RPMI8226 (cell line): ENCODE measurements around the gene PEX5L.
"Not testable (repeated sequence)": the region's sequence is repeated elsewhere in the genome, so short reads cannot be mapped to it uniquely, and the experiment has no call there.

Experiments used
- DNase-seq: peaks from one replicate; pipeline ENCODE4 v3.0.0-alpha.2; 2015

The PEX5L gene

DNA sequence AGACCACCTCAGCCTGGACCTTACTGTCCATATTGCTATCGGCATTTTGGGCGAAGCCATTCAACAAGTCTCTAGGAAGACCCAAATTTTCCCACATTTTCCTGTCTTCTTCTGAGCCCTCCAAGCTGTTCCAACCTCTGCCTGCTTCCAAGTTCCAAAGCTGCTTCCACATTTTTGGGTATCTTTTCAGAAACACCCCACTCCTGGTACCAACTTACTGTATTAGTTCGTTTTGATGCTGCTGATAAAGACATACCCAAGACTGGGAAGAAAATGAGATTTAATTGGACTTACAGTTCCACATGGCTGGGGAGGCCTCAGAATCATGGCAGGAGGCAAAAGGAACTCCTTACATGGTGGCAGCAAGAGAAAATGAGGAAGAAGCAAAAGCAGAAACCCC, 28.4 kb downstream of the PEX5L start:
- not testable (repeated sequence) for DNase-seq

DNA sequence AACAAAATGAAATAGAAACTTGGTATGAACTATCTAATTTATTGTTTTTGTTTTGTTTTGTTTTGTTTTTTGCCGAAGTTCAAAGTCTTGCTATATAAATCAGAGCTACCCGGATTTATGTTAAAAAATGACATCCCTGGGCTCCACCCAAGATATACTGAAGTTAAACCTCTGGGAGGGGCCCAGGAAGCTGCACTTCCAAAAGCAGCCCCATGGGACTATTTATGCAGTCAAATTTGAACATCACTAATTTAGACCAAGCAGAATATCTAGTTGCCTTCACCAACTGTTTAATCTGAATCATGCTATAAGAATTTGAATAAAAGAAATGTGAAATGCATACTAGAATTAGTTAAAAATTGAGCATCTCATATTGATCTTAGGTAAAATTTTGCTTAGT, 32.2 kb downstream of the PEX5L start:
- no peak for DNase-seq

DNA sequence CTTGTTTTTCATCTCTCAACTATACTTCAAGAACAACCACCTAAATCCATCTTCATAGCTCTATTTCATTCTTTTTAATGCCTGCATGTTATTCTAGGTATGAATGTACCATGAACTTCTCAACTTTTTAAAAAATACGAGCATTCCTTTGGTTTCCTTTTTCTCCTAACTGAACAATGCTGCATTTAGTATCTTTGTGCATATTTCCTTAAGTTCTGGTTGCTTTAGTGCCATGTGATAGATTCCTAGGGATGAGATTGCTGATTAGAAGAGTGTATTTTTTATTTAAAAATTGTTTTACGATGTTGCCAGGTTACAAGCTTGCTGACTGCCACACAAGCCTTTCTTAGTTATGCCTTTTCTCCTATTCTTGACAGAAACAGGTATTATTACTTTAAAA, 34.7 kb downstream of the PEX5L start:
- no peak for DNase-seq

DNA sequence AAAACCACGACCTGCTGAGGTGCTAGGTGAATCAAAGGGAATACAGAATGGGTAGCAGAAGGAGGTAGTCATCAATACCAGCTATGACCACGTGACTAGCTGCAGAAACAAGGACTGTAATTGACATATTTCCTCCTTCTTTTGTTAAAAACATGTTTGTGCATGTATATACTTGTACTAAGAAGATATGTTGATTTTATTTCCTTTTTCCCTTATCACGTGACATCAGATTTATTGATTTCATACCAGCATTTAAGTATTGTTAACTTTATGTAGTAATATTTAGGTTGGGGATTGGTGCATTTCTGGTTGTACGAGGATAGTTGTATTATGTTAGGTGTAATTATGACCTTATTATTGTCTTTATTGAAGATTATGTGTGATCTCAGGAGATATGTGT, 36.2 kb downstream of the PEX5L start:
- no peak for DNase-seq

- DNase-seq: no peak
Measured at GRCh38 chr3:179995406-179995805, 41.3 kb downstream of the PEX5L start.

- DNase-seq: no peak
Measured at GRCh38 chr3:179991883-179992282, 44.9 kb downstream of the PEX5L start.

GRCh38 chr3:179991104-179991503, 45.6 kb downstream of the PEX5L start:
- no peak for DNase-seq

DNA sequence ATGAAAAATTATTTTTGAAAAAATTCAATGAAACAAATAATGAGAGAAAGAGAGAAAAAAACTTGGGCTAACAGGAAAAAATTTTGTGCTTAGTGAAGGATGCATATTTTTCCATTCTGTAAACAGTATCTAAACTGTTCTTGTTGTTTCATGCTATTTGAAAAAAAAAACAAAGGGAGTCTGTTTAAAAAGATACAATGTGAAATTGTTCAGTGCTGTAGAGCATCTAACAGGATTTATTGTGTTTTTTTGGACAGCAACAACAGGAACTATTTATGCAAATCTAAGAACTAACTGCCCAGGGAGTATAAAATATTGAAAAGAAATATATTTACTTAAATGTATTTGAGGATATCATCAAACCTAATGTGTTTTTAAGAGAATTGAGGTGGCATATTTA, 55.1 kb downstream of the PEX5L start:
- no peak for DNase-seq

- DNase-seq: no peak
Measured at GRCh38 chr3:179977356-179977755, 59.4 kb downstream of the PEX5L start.

GRCh38 chr3:179973931-179974361, 62.8 kb downstream of the PEX5L start:
- peak; percentile 89 for DNase-seq

- DNase-seq: peak; percentile 38
Measured at GRCh38 chr3:179972881-179973423, 63.8 kb downstream of the PEX5L start.

DNA sequence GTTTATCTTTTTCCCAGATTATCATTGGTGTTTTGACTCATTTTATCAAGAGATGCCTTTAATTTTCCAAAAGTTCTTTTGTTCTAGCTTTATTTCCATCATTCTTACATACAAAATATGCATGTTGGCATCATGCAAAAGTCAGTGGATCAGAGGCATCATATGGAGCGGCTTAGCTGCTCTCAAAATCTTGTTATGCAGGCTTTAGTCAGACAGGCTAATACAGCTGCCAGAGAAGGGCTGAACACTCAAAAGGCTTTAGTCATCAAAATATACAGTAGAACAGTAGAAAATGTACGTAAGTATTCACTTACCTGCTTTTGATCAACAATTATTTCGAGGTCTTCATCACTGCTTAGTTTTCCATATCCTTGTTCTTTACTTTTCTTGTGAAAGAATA, 65.5 kb downstream of the PEX5L start:
- DNase-seq: peak; percentile 83

DNA sequence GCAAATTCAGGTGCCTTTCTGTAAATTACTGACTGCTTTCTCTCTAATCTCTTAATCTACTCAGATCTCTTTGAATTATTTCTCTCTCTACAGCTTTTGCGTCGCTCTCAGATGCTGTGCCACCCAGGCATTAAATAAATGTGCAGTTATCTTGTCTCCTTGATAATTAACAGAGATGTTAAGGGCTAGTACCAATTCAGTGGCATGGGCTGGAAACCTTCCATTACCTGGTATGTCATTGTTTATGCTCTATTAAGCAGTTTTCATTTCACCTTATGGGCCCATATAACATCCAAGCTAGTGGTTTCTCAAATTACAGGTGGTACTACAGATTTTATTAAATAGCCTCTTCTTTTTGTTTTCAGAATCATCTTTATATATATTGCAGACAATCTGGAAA, 66.0 kb downstream of the PEX5L start:
- DNase-seq: peak; percentile 67

DNA sequence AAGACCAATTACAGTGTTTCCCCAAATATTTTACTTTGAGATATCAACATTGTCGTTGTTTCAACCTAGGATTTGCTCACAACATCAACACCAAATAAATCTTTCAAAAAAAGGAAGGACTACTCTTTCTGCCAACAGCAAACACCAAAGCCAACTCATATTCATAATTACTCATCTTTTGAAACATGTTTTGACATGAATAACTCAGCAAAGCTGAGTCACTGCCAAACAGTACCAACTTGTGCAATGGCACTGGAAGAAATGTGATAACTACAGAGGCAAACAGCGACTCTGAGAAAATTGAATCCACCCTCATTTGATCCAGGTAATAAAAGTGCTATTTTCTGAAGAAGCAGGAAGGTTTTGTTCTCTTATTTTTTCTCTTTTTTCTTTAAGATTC, 67.2 kb downstream of the PEX5L start:
- DNase-seq: peak; percentile 68

DNA sequence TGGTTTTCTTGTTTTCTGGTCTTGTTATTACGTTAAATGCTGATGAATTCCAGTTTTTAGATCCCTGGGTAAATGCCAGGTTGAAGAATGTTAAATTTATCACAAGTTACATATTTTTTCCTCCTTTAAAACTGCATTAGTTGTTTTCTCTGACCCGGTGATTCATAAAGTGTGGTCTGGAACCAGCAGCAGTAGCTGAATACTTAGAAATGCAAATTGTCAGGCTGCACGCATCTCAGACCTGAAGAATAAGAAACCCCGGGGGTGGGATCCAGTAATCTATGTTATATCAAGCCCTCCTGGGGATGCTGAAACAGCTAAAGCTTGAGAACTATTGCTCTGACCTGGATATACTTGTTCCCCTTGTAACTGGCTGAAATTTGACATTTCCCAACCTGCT, 69.1 kb downstream of the PEX5L start:
- DNase-seq: peak; percentile 77

DNA sequence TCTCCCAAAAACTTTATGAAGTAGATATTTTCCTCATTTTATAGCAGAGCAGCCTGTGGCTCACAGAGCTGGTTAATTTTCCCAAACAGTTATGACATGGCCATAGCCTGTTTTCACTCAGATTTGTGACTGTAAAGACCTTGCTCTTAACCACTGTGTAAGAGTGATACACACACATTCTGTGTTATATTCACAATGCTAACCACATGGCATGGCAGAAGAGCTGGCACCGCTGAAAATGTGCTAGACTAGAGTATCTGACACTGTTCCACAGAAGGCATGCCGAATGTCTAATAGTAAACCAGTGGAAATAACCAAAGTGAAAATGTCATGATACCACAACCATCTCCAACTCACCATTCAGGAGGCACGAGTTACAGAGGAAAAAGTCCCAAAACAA, 71.8 kb downstream of the PEX5L start:
- no peak for DNase-seq

DNA sequence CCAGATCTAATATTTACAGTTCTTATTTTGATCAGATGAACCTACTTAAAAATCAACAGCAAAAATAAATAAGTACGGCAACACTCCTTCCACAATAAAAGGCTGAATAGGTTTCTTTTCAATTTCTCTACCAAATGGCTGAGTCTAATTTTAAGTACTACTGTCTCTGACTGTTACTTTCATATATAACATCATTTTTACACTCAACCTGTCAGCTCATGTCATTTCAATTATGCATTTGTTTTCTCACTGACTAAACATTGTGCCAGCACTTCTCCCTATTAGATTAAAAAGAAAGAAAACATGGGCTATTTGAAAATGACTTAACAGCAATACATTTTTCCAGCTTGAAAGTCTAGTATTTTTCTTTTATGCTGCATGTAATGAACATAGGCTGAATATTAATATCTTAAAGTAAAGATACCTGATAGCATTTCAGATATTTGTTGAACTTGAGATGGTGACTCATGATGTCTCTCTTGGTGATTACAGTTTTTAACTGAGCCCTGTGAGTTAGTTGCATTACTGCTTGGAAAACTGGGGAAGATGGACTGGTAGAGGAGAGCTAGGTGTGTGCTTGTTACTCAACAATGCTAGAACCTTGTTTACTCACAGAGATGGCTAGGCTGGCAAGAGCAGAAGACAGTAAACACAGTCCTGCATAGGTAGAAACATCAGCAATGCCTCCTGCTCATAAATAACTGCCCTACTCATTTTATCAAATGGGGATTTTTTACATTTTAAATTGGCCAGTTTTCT, 73.9 kb downstream of the PEX5L start:
- no peak for DNase-seq

- DNase-seq: peak; percentile 69
Measured at GRCh38 chr3:179961703-179962078, 75.0 kb downstream of the PEX5L start.

DNA sequence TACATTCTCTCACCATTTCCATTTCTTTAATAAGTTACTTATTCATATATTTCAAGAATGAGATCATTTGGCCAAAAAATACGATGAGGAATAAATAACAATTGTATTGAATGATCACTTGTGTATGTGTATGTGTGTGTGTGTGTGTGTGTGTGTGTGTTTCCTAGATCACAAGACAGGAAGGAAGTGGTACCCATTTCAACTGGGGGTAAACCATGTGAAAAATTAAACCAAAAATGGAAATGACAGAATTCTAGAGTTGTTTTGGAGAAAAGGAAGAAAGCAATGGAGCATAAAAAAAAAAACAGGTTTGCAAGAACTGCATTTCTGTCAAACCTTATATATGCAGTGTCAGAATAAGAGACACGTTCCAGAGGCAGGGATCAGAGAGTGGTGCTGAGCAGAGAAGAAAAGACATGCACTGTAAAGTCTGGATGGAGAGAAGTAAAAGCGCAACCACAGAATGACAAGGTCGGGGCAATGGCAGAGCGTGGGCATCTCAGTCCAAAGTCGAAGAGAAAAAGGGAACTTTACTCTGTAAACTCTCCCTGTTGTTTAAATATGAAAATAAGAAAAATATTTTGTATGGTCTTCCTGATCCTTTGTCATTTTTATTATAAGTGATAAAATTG, 75.5 kb downstream of the PEX5L start:
- peak; percentile 51 for DNase-seq

GRCh38 chr3:179958759-179959158, 78.0 kb downstream of the PEX5L start:
- DNase-seq: no peak

GRCh38 chr3:179958143-179958542, 78.6 kb downstream of the PEX5L start:
- DNase-seq: peak; percentile 69

DNA sequence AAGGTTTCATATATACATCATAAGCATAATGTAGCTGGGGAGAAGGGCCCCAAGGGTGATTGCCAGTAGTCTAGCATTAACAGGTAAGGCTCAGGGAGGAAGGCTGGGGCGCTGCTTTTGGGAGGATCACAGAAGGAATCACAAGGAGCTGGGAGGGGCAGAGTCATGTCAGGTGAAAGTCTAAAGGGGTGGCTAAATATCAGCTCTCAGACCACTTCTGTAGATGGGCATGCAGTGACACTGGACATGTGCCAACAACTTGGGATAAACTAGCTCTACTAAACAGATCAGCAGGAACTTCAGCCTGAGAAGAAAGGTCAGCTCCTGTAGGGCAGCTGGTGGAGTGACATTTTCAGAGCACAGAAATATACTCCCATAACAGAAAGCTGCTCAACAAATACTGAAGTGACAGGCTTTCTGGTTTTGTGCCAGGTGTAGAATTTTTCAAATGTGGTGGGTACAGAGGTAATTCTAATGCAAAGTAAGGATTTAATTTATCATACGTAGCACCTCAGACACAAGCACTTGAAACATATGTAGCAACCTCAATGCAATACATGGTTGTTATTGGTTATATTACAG, 79.4 kb downstream of the PEX5L start:
- peak; percentile 98 for DNase-seq

DNA sequence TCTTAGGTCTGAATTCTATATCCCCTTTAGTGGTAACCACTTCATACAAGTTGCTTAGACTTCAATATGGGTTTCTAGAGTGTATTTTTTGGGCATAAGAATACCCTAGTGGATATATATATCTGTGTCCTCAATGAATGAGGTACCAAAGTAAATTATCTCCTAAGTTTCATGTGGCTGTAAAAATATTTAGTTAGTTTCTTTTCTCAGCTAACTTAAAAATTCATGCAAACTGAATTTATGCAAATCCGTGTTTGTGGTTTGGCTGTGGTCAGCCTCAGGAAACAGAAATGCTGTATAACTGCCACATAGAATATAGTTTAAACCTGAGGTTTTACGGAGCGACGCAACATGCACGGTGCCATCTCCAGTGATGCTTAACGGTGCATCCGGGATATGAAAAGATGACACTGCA, 80.3 kb downstream of the PEX5L start:
- DNase-seq: peak; percentile 98

GRCh38 chr3:179955809-179956208, 80.9 kb downstream of the PEX5L start:
- DNase-seq: no peak
